Endodermal cell (in vitro differentiated cells): ENCODE measurements around the gene SLC17A9. TPM values are rescaled to one million over a fixed set of nuclear protein-coding genes. Genes with fewer than 3 reads are reported as not detected.
A peak's percentile ranks its signal among the peaks of the same experiment; 100 is the strongest.

Source experiments
- DNase-seq: peaks from one replicate; pipeline ENCODE4 v3.0.0-alpha.2; 2017
- H3K27ac ChIP-seq: 2 replicates; pipeline ENCODE4 v1.5.1; 2013; ENCODE audit warnings: mild to moderate bottlenecking, low read depth, low read length, moderate library complexity
- H3K27me3 ChIP-seq: 2 replicates; pipeline ENCODE4 v1.6.1; 2013; ENCODE audit warnings: mild to moderate bottlenecking, low read length, moderate library complexity; ENCODE audit not compliant: insufficient read depth, control insufficient read depth, poor library complexity, severe bottlenecking
- H3K36me3 ChIP-seq: 2 replicates; pipeline ENCODE4 v1.7.0; 2013; ENCODE audit warnings: mild to moderate bottlenecking, low read length, moderate library complexity; ENCODE audit not compliant: control insufficient read depth, insufficient read depth
- H3K4me1 ChIP-seq: one replicate; pipeline ENCODE4 v1.7.0; 2013; ENCODE audit warnings: low read length; ENCODE audit not compliant: control insufficient read depth, insufficient read depth
- H3K4me3 ChIP-seq: 2 replicates; pipeline ENCODE4 v1.5.1; 2013; ENCODE audit warnings: mild to moderate bottlenecking, low read length, moderate library complexity
- H3K9ac ChIP-seq: 2 replicates; pipeline ENCODE4 v1.6.1; 2013; ENCODE audit warnings: mild to moderate bottlenecking, low read length, moderate library complexity; ENCODE audit not compliant: poor library complexity, severe bottlenecking; ENCODE audit errors: extremely low read depth
- H3K9me3 ChIP-seq: 2 replicates; pipeline ENCODE4 v1.6.1; 2013; ENCODE audit warnings: mild to moderate bottlenecking, low read length, moderate library complexity; ENCODE audit not compliant: control insufficient read depth
- H3K27ac Mint-ChIP-seq: 2 replicates; pipeline ENCODE4 v1.8.0; 2020; ENCODE audit warnings: mixed read lengths
- H3K27me3 Mint-ChIP-seq: 2 replicates; pipeline ENCODE4 v1.8.0; 2021; ENCODE audit warnings: mild to moderate bottlenecking, mixed read lengths; ENCODE audit not compliant: insufficient read depth
- H3K36me3 Mint-ChIP-seq: 2 replicates; pipeline ENCODE4 v1.8.0; 2020; ENCODE audit warnings: low read depth, mixed read lengths
- H3K4me1 Mint-ChIP-seq: 2 replicates; pipeline ENCODE4 v1.8.0; 2020; ENCODE audit warnings: mixed read lengths
- H3K4me3 Mint-ChIP-seq: 2 replicates; pipeline ENCODE4 v1.8.0; 2020; ENCODE audit warnings: mild to moderate bottlenecking, moderate library complexity, mixed read lengths
- H3K9me3 Mint-ChIP-seq: 2 replicates; pipeline ENCODE4 v1.8.0; 2020; ENCODE audit warnings: mild to moderate bottlenecking, mixed read lengths
- CTCF ChIP-seq: fragments of 200-600 bp; sonication (generic); conservative IDR thresholded peaks from 2 replicates; pipeline ENCODE4 v1.5.0; 2021; ENCODE audit warnings: antibody characterized with exemption, mild to moderate bottlenecking
- WGBS, 2 experiments: methylation state at CpG; one replicate each; pipeline versions ENCODE4 v1.1.5 to v1.1.7; 2013; ENCODE audit warnings: missing lambda C conversion rate in 2 of 2, mixed read lengths in 1 of 2; ENCODE audit not compliant: insufficient coverage in 1 of 2, insufficient read length in 1 of 2; 5-methylcytosine and 5-hydroxymethylcytosine counted together
- total RNA-seq, 2 donors: library from RNA; stranded (reverse); fragmentation: NEBNext Ultra II Directional in 1 of 2; extraction: Animal tissue kit (Norgen Biotek cat#: 25700) in 1 of 2; gene quantifications; 2 replicates in 1 of 2; 3 replicates in 1 of 2; pipeline ENCODE4 v1.2.1, GENCODE V29; 2021

SLC17A9 gene
- total RNA-seq, 2 donors from 2014 or later, result 8.9 to 10.2 TPM

GRCh38 chr20:63009045-63009961 lies 56.8 kb downstream of the SLC17A9 start:
- Mint-ChIP-seq H3K9me3 (peaks cover 19% of the 10 kb centered on the region), H3K4me3 (peak overlapping the region; percentile 26), H3K27ac (no peak overlapping the region), H3K36me3 (peaks cover 3% of the 10 kb centered on the region), H3K4me1 (no peaks in the 10 kb centered on the region), H3K27me3 (peaks cover 82% of the 10 kb centered on the region)
- H3K4me1 ChIP-seq, result peaks cover 3% of the 10 kb centered on the region
- no peak overlapping the region for H3K27ac ChIP-seq
- H3K9me3 ChIP-seq, result peaks cover 19% of the 10 kb centered on the region
- H3K4me3 ChIP-seq, result no peak overlapping the region
- H3K36me3 ChIP-seq, result no peaks in the 10 kb centered on the region
- 22 to 36% methylated on average over 24 to 54 of the region's 54 CpGs for WGBS, 2 experiments
- peak; percentile 96 for TF ChIP-seq CTCF
- peak; percentile 94 for DNase-seq
- H3K27me3 ChIP-seq, result peaks cover 99% of the 10 kb centered on the region
- no peak overlapping the region for H3K9ac ChIP-seq

- Mint-ChIP-seq H3K36me3 (peaks cover 3% of the 10 kb centered on the region), H3K4me1 (no peaks in the 10 kb centered on the region), H3K27ac (no peak overlapping the region), H3K9me3 (peaks cover 21% of the 10 kb centered on the region), H3K27me3 (peaks cover 81% of the 10 kb centered on the region), H3K4me3 (no peak overlapping the region)
- peaks cover 99% of the 10 kb centered on the region for H3K27me3 ChIP-seq
- H3K9me3 ChIP-seq, result peaks cover 19% of the 10 kb centered on the region
- no peak overlapping the region for H3K27ac ChIP-seq
- H3K4me3 ChIP-seq, result no peak overlapping the region
- no peak for TF ChIP-seq CTCF
- DNase-seq, result peak; percentile 43
- WGBS, 2 experiments, result 48 to 65% methylated on average over 20 to 29 of the region's 30 CpGs
- peaks cover 3% of the 10 kb centered on the region for H3K4me1 ChIP-seq
- H3K9ac ChIP-seq, result no peak overlapping the region
- no peaks in the 10 kb centered on the region for H3K36me3 ChIP-seq
Observed at GRCh38 chr20:63009988-63010769, 57.7 kb downstream of the SLC17A9 start.

GRCh38 chr20:63011798-63012197 lies 59.3 kb downstream of the SLC17A9 start:
- H3K4me1 Mint-ChIP-seq, result no peaks in the 10 kb centered on the region
- no peak for DNase-seq
- H3K27ac Mint-ChIP-seq, result no peak overlapping the region
- Histone ChIP-seq H3K9ac (no peak overlapping the region), H3K4me1 (peaks cover 3% of the 10 kb centered on the region), H3K4me3 (no peak overlapping the region), H3K9me3 (peaks cover 19% of the 10 kb centered on the region), H3K27me3 (peaks cover 86% of the 10 kb centered on the region), H3K27ac (no peak overlapping the region), H3K36me3 (no peaks in the 10 kb centered on the region)
- peaks cover 71% of the 10 kb centered on the region for H3K27me3 Mint-ChIP-seq
- no peak overlapping the region for H3K4me3 Mint-ChIP-seq
- H3K36me3 Mint-ChIP-seq, result peaks cover 3% of the 10 kb centered on the region
- WGBS, 2 experiments, result 89 to 91% methylated on average over 3 of the region's 3 CpGs
- TF ChIP-seq CTCF, result no peak
- H3K9me3 Mint-ChIP-seq, result peaks cover 21% of the 10 kb centered on the region
